HEK293T (cell line): ENCODE data around the gene ADAM11.

ENCODE experiments used
- ELF4 ChIP-seq: fragments of 450-650 bp; IDR thresholded peaks from 2 replicates; pipeline ENCODE4 v1.6.1; 2017; ENCODE audit warnings: antibody characterized with exemption
- FOXK2 ChIP-seq: fragments of 450-650 bp; IDR thresholded peaks from 2 replicates; pipeline ENCODE4 v1.6.1; 2016; ENCODE audit warnings: mild to moderate bottlenecking
- FOXM1 ChIP-seq: fragments of 450-650 bp; IDR thresholded peaks from 2 replicates; pipeline ENCODE4 v1.6.1; 2017; ENCODE audit warnings: mild to moderate bottlenecking, borderline replicate concordance
- TARDBP ChIP-seq: fragments of 450-650 bp; IDR thresholded peaks from 2 replicates; pipeline ENCODE4 v1.6.1; 2016
- ZNF384 ChIP-seq: fragments of 450-650 bp; IDR thresholded peaks from 2 replicates; pipeline ENCODE4 v1.6.1; 2016
- TF ChIP-seq, protein P1 (sequence below): fragments of 450-650 bp; IDR thresholded peaks from 2 replicates; pipeline ENCODE4 v1.6.1; 2016

DNA sequence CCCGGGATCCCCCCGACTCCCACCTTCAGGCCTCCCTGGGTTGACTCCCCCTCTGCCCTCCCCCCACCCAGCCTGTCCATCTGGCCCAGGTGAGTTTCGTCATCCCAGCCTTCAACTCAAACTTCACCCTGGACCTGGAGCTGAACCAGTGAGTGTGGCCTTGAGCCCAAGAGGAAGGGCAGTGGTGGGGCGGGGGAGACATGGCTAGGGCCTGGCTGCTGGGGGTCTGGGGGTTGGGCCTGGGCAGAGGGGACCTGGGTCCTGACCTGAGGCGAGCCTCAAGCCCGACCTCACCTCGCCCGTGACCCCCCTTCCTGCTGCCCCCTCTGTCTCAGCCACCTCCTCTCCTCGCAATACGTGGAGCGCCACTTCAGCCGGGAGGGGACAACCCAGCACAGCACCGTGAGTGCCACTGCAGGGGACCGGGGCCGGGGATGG lies 10.9 kb downstream of the ADAM11 start:
- TF ChIP-seq FOXM1 (no peak), ZNF384 (no peak), FOXK2 (no peak), ELF4 (no peak), TARDBP (no peak)
- TF ChIP-seq, protein P1, sequence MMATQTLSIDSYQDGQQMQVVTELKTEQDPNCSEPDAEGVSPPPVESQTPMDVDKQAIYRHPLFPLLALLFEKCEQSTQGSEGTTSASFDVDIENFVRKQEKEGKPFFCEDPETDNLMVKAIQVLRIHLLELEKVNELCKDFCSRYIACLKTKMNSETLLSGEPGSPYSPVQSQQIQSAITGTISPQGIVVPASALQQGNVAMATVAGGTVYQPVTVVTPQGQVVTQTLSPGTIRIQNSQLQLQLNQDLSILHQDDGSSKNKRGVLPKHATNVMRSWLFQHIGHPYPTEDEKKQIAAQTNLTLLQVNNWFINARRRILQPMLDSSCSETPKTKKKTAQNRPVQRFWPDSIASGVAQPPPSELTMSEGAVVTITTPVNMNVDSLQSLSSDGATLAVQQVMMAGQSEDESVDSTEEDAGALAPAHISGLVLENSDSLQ = no peak
